HCT116 (cell line): ENCODE data around the gene TXNRD3. TPM values are rescaled to one million over a fixed set of nuclear protein-coding genes. Genes with fewer than 3 reads are reported as not detected.

ENCODE experiments used
- ATAC-seq: fragments of 200-7000 bp; cut with Tn5 transposase; 2 replicates; pipeline ENCODE4 v1.9.1; 2020; ENCODE audit warnings: mild to moderate bottlenecking, moderate library complexity
- BruUV-seq: library from RNA; stranded (reverse); fragments of 400-500 nt; replicated peaks from 2 replicates; lab custom pipeline; 2021; lab: Mats Ljungman, UMichigan
- CTCF ChIA-PET: fragments of 300-600 bp; sonication (Branson Sonifier 250); formaldehyde crosslinking; loops from one replicate; lab custom pipeline; 2021; ENCODE audit warnings: antibody characterized with exemption; lab: Charles Lee
- POLR2A ChIA-PET: fragments of 300-600, 350-600 bp; sonication (Branson Sonifier 250); formaldehyde crosslinking; loops from one replicate; lab custom pipeline; 2021; ENCODE audit warnings: antibody characterized with exemption; lab: Charles Lee
- RAD21 ChIA-PET, 2 experiments: fragments of 300-600 bp; sonication (Branson Sonifier 250); formaldehyde crosslinking; loops; one replicate each; lab custom pipeline; 2023; ENCODE audit warnings: low total read pairs in 2 of 2; ENCODE audit not compliant: uncharacterized antibody in 2 of 2, unreplicated experiment in 2 of 2, low non-redundant PET in 1 of 2; lab: Charles Lee
- DNase-seq: peaks from one replicate; pipeline ENCODE4 v3.0.0-alpha.2; 2010; ENCODE audit warnings: low read depth, low spot score
- H2AFZ ChIP-seq: fragments of 200-600 bp; shearing (Covaris generic), sonication (generic); 2 replicates; pipeline ENCODE4 v1.6.1; 2017; ENCODE audit warnings: low read depth, mixed run types, mixed read lengths, antibody characterized with exemption, low read length; ENCODE audit not compliant: poor library complexity, severe bottlenecking
- H3K27ac ChIP-seq: 2 replicates; pipeline ENCODE4 v1.5.1; 2012; ENCODE audit warnings: low read depth, low read length
- H3K27me3 ChIP-seq: fragments of 200-600 bp; sonication (generic); 2 replicates; pipeline ENCODE4 v1.6.1; 2016; ENCODE audit warnings: mixed run types, low read length, mixed read lengths; ENCODE audit not compliant: insufficient read depth
- H3K36me3 ChIP-seq, 2 experiments: fragments of 200-500 bp in 1 of 2; fragments of 200-600 bp in 1 of 2; sonication (Bioruptor generic) in 1 of 2; sonication (generic) in 1 of 2; 2 replicates each; pipeline versions ENCODE4 v1.5.1 to v1.6.1; 2014 to 2016; ENCODE audit warnings: low read length in 2 of 2, inconsistent platforms in 1 of 2, mixed read lengths in 1 of 2, mixed run types in 1 of 2; ENCODE audit not compliant: insufficient read depth in 2 of 2, control insufficient read depth in 1 of 2
- H3K4me1 ChIP-seq, 2 experiments: fragments of 200-600 bp in 1 of 2; sonication (generic) in 1 of 2; 2 replicates each; pipeline versions ENCODE4 v1.5.1 to v1.6.1; 2012 to 2017; ENCODE audit warnings: low read length in 2 of 2, inconsistent platforms in 1 of 2, mild to moderate bottlenecking in 1 of 2, mixed read lengths in 1 of 2, mixed run types in 1 of 2, moderate library complexity in 1 of 2; ENCODE audit not compliant: insufficient read depth in 2 of 2, control insufficient read depth in 1 of 2
- H3K4me2 ChIP-seq: fragments of 200-600 bp; sonication (generic); 2 replicates; pipeline ENCODE4 v1.6.1; 2017; ENCODE audit warnings: mixed run types, low read length, mixed read lengths
- H3K4me3 ChIP-seq, 2 experiments: fragments of 200-600 bp in 1 of 2; sonication (generic) in 1 of 2; replicated peaks in 1 of 2; 2 replicates each; pipeline ENCODE4 v1.5.1; 2011 to 2016; ENCODE audit warnings: low read length in 2 of 2, control low read depth in 1 of 2, low read depth in 1 of 2, mild to moderate bottlenecking in 1 of 2, mixed read lengths in 1 of 2, mixed run types in 1 of 2
- H3K79me2 ChIP-seq: fragments of 200-600 bp; sonication (generic); 2 replicates; pipeline ENCODE4 v1.6.1; 2017; ENCODE audit warnings: mild to moderate bottlenecking, mixed run types, low read length, moderate library complexity, mixed read lengths; ENCODE audit not compliant: insufficient read depth
- H3K9ac ChIP-seq: fragments of 200-600 bp; sonication (generic); 2 replicates; pipeline ENCODE4 v1.6.1; 2016; ENCODE audit warnings: low read length, mixed read lengths
- H3K9me2 ChIP-seq: fragments of 200-600 bp; sonication (generic), shearing (Covaris generic); 2 replicates; pipeline ENCODE4 v1.6.1; 2017; ENCODE audit warnings: mixed run types, mild to moderate bottlenecking, moderate library complexity; ENCODE audit not compliant: insufficient read depth
- H3K9me3 ChIP-seq, 2 experiments: fragments of 200-500 bp in 1 of 2; fragments of 200-600 bp in 1 of 2; sonication (Bioruptor generic) in 1 of 2; sonication (generic) in 1 of 2; 2 replicates each; pipeline ENCODE4 v1.6.1; 2014 to 2017; ENCODE audit warnings: low read length in 2 of 2, mixed read lengths in 2 of 2, inconsistent platforms in 1 of 2, low read depth in 1 of 2, mild to moderate bottlenecking in 1 of 2, mixed run types in 1 of 2, moderate library complexity in 1 of 2; ENCODE audit not compliant: control insufficient read depth in 1 of 2, insufficient read depth in 1 of 2
- H4K20me1 ChIP-seq: fragments of 200-600 bp; sonication (generic), shearing (Covaris generic); 2 replicates; pipeline ENCODE4 v1.6.1; 2017; ENCODE audit warnings: mixed run types, mild to moderate bottlenecking, moderate library complexity; ENCODE audit not compliant: insufficient read depth
- CBX3 ChIP-seq: IDR thresholded peaks from 2 replicates; pipeline ENCODE4 v1.6.1; 2012; ENCODE audit warnings: low read depth
- CEBPB ChIP-seq: IDR thresholded peaks from 2 replicates; pipeline ENCODE4 v1.6.1; 2012; ENCODE audit warnings: low read depth
- EGR1 ChIP-seq: IDR thresholded peaks from 2 replicates; pipeline ENCODE4 v1.6.1; 2012; ENCODE audit warnings: low read depth
- ELF1 ChIP-seq: IDR thresholded peaks from 2 replicates; pipeline ENCODE4 v1.6.1; 2012; ENCODE audit warnings: low read depth, borderline replicate concordance
- EZH2 ChIP-seq: fragments of 200-600 bp; sonication (generic); IDR thresholded peaks from 2 replicates; pipeline ENCODE4 v1.6.1; 2017; ENCODE audit warnings: antibody characterized with exemption, mixed run types
- FOSL1 ChIP-seq: IDR thresholded peaks from 2 replicates; pipeline ENCODE4 v1.6.1; 2012; ENCODE audit warnings: low read depth
- JUND ChIP-seq: IDR thresholded peaks from 2 replicates; pipeline ENCODE4 v1.6.1; 2012
- POLR2A ChIP-seq: IDR thresholded peaks from 2 replicates; pipeline ENCODE4 v1.7.0; 2011; ENCODE audit warnings: borderline replicate concordance; ENCODE audit not compliant: insufficient read depth, insufficient read length; ENCODE audit errors: extremely low read depth
- SIN3A ChIP-seq: IDR thresholded peaks from 2 replicates; pipeline ENCODE4 v1.6.1; 2012; ENCODE audit warnings: low read depth
- SP1 ChIP-seq: IDR thresholded peaks from 2 replicates; pipeline ENCODE4 v1.6.1; 2012; ENCODE audit warnings: low read depth
- SRF ChIP-seq: IDR thresholded peaks from 2 replicates; pipeline ENCODE4 v1.6.1; 2012; ENCODE audit warnings: low read depth
- ZFX ChIP-seq: fragments of 450-650 bp; IDR thresholded peaks from 2 replicates; pipeline ENCODE4 v1.6.1; 2017
- ZNF274 ChIP-seq: fragments of 200-500 bp; sonication (Bioruptor generic); IDR thresholded peaks from 2 replicates; pipeline ENCODE4 v1.6.1; 2014; ENCODE audit warnings: mild to moderate bottlenecking, low read depth, low read length, inconsistent platforms
- intact Hi-C: fragments of 100-400 bp; cut with micrococcal nuclease; formaldehyde crosslinking; loops from 2 replicates; pipeline ENCODE4 v1.10.0; 2022
- total RNA-seq: library from RNA; stranded (reverse); gene quantifications from one replicate; pipeline ENCODE4 v1.2.1, GENCODE V29; 2021; ENCODE audit not compliant: unreplicated experiment
- TF ChIP-seq, protein P1 (sequence below): IDR thresholded peaks from 2 replicates; pipeline ENCODE4 v1.6.1; 2012
- TF ChIP-seq, protein P2 (sequence below), 3 experiments: fragments of 200-600 bp in 1 of 3; sonication (generic) in 1 of 3; IDR thresholded peaks in 2 of 3; conservative IDR thresholded peaks in 1 of 3; 2 replicates each; pipeline ENCODE4 v1.5.1; 2012 to 2017; ENCODE audit warnings: low read depth in 2 of 3, low read length in 2 of 3, antibody characterized with exemption in 1 of 3, borderline replicate concordance in 1 of 3, control low read depth in 1 of 3, mild to moderate bottlenecking in 1 of 3, mixed read lengths in 1 of 3, mixed run types in 1 of 3, moderate library complexity in 1 of 3; ENCODE audit not compliant: insufficient read depth in 1 of 3
- TF ChIP-seq, protein P3 (sequence below): IDR thresholded peaks from 2 replicates; pipeline ENCODE4 v1.6.1; 2011; ENCODE audit warnings: mild to moderate bottlenecking, low read length, moderate library complexity; ENCODE audit not compliant: insufficient replicate concordance; ENCODE audit errors: extremely low read depth

TXNRD3 gene
- total RNA-seq, 1 experiment from 2014 or later, result 19.3 TPM

DNA sequence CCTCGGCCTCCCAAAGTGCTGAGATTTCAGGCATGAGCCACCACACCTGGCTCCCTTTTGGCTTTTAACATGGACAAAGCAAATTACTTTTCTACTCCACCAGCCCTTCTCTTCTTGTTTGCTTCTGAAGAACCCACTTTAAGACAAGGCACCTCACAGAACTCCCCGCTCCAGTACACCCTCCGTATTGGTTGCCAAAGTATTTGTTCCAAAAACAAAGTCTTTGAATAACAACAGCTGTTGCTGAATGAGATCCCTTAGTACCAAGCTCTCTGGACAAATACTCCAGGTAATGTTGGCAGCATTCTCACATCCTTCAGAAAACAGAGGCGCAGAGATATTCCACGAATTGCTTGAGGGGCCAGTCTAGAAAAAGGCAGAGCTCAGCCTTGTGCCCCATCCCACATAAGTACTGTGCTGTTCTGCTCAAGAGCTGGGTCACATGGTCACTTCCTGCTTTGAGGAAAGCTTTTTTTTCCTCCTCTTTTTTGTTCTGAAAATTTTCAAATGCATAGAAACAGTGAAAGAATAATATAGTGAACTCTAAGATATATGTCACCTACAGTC lies 41.9 kb upstream of the TXNRD3 start:
- H3K27me3 ChIP-seq, result no peaks in the 10 kb centered on the region; the same call in 1 of the 2 replicates
- no peaks in the 10 kb centered on the region for H3K9me3 ChIP-seq
- BruUV-seq, result no TSS peak
- no peaks in the 10 kb centered on the region for H3K36me3 ChIP-seq
- no peaks in the 10 kb centered on the region for H3K4me1 ChIP-seq
- no peak for DNase-seq
- no peak overlapping the region for H3K9ac ChIP-seq
- ATAC-seq, result no peak
- H3K27ac ChIP-seq, result no peak overlapping the region
- POLR2A ChIA-PET, result no interaction called here
- no peak overlapping the region for H3K4me2 ChIP-seq
- TF ChIP-seq SP1, result no peak
- TF ChIP-seq, all 23 proteins: peak for 0
- H3K9me2 ChIP-seq, result no peaks in the 10 kb centered on the region
- no peak overlapping the region for H3K4me3 ChIP-seq
- intact Hi-C loops, result no loop called here
- no peaks in the 10 kb centered on the region for H4K20me1 ChIP-seq
- H2AFZ ChIP-seq, result no peak overlapping the region
- H3K79me2 ChIP-seq, result no peaks in the 10 kb centered on the region
- ChIA-PET CTCF (no interaction called here), RAD21 (no interaction called here)

DNA sequence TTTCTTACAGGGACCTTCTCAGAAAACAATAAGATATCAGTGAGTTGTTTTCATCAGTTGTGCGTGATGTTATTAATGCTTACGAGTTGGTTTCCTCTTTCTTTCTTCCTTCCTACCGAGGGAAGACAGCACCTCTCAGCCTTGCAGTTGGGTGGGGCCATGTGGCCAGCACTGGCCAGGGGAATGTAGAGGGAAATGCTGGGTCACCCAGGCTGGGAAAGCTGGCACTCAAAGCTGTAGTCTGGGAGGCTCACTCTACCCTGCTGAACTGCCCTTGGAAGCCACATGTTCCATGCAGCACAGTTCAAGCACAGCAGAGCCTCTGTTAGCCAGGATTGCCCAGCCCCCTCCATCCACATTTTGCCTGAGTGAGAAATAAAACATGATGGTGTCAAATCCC lies 39.0 kb upstream of the TXNRD3 start:
- Histone ChIP-seq H3K27me3 (no peaks in the 10 kb centered on the region; the same call in 1 of the 2 replicates), H2AFZ (no peak overlapping the region), H3K4me2 (no peak overlapping the region), H3K4me3 (no peak overlapping the region), H3K36me3 (no peaks in the 10 kb centered on the region), H3K4me1 (no peaks in the 10 kb centered on the region), H4K20me1 (no peaks in the 10 kb centered on the region), H3K9ac (no peak overlapping the region), H3K9me3 (no peaks in the 10 kb centered on the region), H3K27ac (no peak overlapping the region), H3K9me2 (no peaks in the 10 kb centered on the region), H3K79me2 (no peaks in the 10 kb centered on the region)
- no TSS peak for BruUV-seq
- ATAC-seq (no peak), DNase-seq (no peak)
- ChIA-PET POLR2A (no interaction called here), RAD21 (no interaction called here), CTCF (no interaction called here)
- intact Hi-C loops, result no loop called here
- TF ChIP-seq SP1 (no peak), POLR2A (no peak), EZH2 (no peak), ZFX (no peak), SRF (no peak), FOSL1 (no peak), CEBPB (no peak), JUND (no peak), ZNF274 (no peak), SIN3A (no peak), EGR1 (no peak), CBX3 (no peak), ELF1 (no peak)
- TF ChIP-seq, protein P1, sequence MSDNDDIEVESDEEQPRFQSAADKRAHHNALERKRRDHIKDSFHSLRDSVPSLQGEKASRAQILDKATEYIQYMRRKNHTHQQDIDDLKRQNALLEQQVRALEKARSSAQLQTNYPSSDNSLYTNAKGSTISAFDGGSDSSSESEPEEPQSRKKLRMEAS, result no peak
- TF ChIP-seq, protein P2, sequence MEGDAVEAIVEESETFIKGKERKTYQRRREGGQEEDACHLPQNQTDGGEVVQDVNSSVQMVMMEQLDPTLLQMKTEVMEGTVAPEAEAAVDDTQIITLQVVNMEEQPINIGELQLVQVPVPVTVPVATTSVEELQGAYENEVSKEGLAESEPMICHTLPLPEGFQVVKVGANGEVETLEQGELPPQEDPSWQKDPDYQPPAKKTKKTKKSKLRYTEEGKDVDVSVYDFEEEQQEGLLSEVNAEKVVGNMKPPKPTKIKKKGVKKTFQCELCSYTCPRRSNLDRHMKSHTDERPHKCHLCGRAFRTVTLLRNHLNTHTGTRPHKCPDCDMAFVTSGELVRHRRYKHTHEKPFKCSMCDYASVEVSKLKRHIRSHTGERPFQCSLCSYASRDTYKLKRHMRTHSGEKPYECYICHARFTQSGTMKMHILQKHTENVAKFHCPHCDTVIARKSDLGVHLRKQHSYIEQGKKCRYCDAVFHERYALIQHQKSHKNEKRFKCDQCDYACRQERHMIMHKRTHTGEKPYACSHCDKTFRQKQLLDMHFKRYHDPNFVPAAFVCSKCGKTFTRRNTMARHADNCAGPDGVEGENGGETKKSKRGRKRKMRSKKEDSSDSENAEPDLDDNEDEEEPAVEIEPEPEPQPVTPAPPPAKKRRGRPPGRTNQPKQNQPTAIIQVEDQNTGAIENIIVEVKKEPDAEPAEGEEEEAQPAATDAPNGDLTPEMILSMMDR (IDR thresholded peaks at IDR 0.05 in 2 of 3, conservative IDR thresholded peaks at IDR 0.05 in 1 of 3; ENCODE audit: borderline replicate concordance in 1 of 3, insufficient read depth in 1 of 3, low read depth in 2 of 3, low read length in 2 of 3), result no peak
- TF ChIP-seq, protein P3, sequence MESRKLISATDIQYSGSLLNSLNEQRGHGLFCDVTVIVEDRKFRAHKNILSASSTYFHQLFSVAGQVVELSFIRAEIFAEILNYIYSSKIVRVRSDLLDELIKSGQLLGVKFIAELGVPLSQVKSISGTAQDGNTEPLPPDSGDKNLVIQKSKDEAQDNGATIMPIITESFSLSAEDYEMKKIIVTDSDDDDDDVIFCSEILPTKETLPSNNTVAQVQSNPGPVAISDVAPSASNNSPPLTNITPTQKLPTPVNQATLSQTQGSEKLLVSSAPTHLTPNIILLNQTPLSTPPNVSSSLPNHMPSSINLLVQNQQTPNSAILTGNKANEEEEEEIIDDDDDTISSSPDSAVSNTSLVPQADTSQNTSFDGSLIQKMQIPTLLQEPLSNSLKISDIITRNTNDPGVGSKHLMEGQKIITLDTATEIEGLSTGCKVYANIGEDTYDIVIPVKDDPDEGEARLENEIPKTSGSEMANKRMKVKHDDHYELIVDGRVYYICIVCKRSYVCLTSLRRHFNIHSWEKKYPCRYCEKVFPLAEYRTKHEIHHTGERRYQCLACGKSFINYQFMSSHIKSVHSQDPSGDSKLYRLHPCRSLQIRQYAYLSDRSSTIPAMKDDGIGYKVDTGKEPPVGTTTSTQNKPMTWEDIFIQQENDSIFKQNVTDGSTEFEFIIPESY, result no peak
